Measurements from ENCODE around the gene SMIM33.
A peak's percentile ranks its signal among the peaks of the same experiment; 100 is the strongest.
"Not testable (repeated sequence)": the region's sequence is repeated elsewhere in the genome, so short reads cannot be mapped to it uniquely, and the experiment has no call there.

The SMIM33 gene

GRCh38 chr5:139470821-139471300 is at the start of gene SMIM33:
Gene SMIM33 (plus strand): TSS chr5:139471004. CDS start chr5:139471122, 118 bp downstream.
- DNase-seq, result no peak

GRCh38 chr5:139422307-139422893 is 48.4 kb upstream of the SMIM33 start:
- peak; percentile 61 for DNase-seq

GRCh38 chr5:139425497-139425896 is 45.3 kb upstream of the SMIM33 start:
- DNase-seq, result no peak

- DNase-seq, result no peak
These were observed 44.5 kb upstream of the SMIM33 start for GRCh38 chr5:139426203-139426885.

- no peak for DNase-seq
These were observed 40.8 kb upstream of the SMIM33 start for GRCh38 chr5:139430015-139430414.

- DNase-seq, result no peak
These were observed 39.1 kb upstream of the SMIM33 start for GRCh38 chr5:139431706-139432105.

- no peak for DNase-seq
These were observed 35.1 kb upstream of the SMIM33 start for GRCh38 chr5:139435676-139436075.

GRCh38 chr5:139438707-139439012 is 32.1 kb upstream of the SMIM33 start:
- DNase-seq, result no peak

- DNase-seq, result peak; percentile 86
These were observed 31.5 kb upstream of the SMIM33 start, which contains the start of gene DNAJC18 for GRCh38 chr5:139439013-139439903. Gene DNAJC18 (minus strand): TSS chr5:139439525. CDS start chr5:139439445, 80 bp downstream.

GRCh38 chr5:139440416-139440815 is 30.4 kb upstream of the SMIM33 start:
- DNase-seq, result not testable (repeated sequence)

- DNase-seq, result no peak
These were observed 26.9 kb upstream of the SMIM33 start for GRCh38 chr5:139443831-139444453.

- DNase-seq, result no peak
These were observed 25.3 kb upstream of the SMIM33 start for GRCh38 chr5:139445325-139446170.

- DNase-seq, result no peak
These were observed 23.6 kb upstream of the SMIM33 start for GRCh38 chr5:139446956-139447779.

- DNase-seq, result no peak
These were observed 19.6 kb upstream of the SMIM33 start for GRCh38 chr5:139451176-139451575.

- DNase-seq, result no peak
These were observed 18.7 kb upstream of the SMIM33 start for GRCh38 chr5:139451878-139452660.

- DNase-seq, result no peak
These were observed 16.9 kb upstream of the SMIM33 start for GRCh38 chr5:139453683-139454567.

GRCh38 chr5:139454568-139455290 is 16.1 kb upstream of the SMIM33 start:
- no peak for DNase-seq

GRCh38 chr5:139456776-139457175 is 14.0 kb upstream of the SMIM33 start:
- DNase-seq, result no peak

GRCh38 chr5:139457241-139457640 is 13.6 kb upstream of the SMIM33 start:
- DNase-seq, result no peak
